Measurements from ENCODE around the gene WNT1.

- TF ChIP-seq, protein P1, sequence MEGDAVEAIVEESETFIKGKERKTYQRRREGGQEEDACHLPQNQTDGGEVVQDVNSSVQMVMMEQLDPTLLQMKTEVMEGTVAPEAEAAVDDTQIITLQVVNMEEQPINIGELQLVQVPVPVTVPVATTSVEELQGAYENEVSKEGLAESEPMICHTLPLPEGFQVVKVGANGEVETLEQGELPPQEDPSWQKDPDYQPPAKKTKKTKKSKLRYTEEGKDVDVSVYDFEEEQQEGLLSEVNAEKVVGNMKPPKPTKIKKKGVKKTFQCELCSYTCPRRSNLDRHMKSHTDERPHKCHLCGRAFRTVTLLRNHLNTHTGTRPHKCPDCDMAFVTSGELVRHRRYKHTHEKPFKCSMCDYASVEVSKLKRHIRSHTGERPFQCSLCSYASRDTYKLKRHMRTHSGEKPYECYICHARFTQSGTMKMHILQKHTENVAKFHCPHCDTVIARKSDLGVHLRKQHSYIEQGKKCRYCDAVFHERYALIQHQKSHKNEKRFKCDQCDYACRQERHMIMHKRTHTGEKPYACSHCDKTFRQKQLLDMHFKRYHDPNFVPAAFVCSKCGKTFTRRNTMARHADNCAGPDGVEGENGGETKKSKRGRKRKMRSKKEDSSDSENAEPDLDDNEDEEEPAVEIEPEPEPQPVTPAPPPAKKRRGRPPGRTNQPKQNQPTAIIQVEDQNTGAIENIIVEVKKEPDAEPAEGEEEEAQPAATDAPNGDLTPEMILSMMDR (IDR thresholded peaks at IDR 0.05; ENCODE audit: low read depth, low read length) = no peak
- no peak for TF ChIP-seq EZH2phosphoT487 (IDR thresholded peaks at IDR 0.05; ENCODE audit: low read depth)
Measured at GRCh38 chr12:49015196-49015595, 37.1 kb downstream of the WNT1 start.

Measured in OCI-LY3 (cell line).